Measurements from ENCODE around the gene GATAD2A. TPM values are rescaled to one million over a fixed set of nuclear protein-coding genes. Genes with fewer than 3 reads are reported as not detected.

Gene GATAD2A
- total RNA-seq, 1 experiment from 2014 or later = 96.7 TPM

Small RNA genes within 50 kb of the gene (small RNA-seq; reads per million reads assigned to genes)
- not detected for gene MIR640

Other genes starting within 250 kb of the GATAD2A start
- 0.38 and 0.55 TPM in 2 replicates for gene MEF2B, start 235.4 kb upstream of the GATAD2A start, total RNA-seq (2014; rRNA removed; shearing (Covaris generic))
- 40.1 and 50.5 TPM in 2 replicates for gene BORCS8, start 213.5 kb upstream of the GATAD2A start, total RNA-seq (2014; rRNA removed; shearing (Covaris generic))
- gene RFXANK, start 213.4 kb upstream of the GATAD2A start, total RNA-seq (2014; rRNA removed; shearing (Covaris generic)) = 75.0 and 89.8 TPM in 2 replicates
- gene NR2C2AP, start 202.3 kb upstream of the GATAD2A start, total RNA-seq (2014; rRNA removed; shearing (Covaris generic)) = 28.7 and 32.3 TPM in 2 replicates
- not detected in 2 replicates for gene NCAN, start 193.7 kb upstream of the GATAD2A start, total RNA-seq (2014; rRNA removed; shearing (Covaris generic))
- not detected in 2 replicates for gene TM6SF2, start 132.4 kb upstream of the GATAD2A start, total RNA-seq (2014; rRNA removed; shearing (Covaris generic))
- 27.8 and 35.2 TPM in 2 replicates for gene SUGP1, start 85.2 kb upstream of the GATAD2A start, total RNA-seq (2014; rRNA removed; shearing (Covaris generic))
- gene MAU2, start 84.8 kb upstream of the GATAD2A start, total RNA-seq (2014; rRNA removed; shearing (Covaris generic)) = 32.2 and 34.7 TPM in 2 replicates
- gene TSSK6, start 109.9 kb downstream of the GATAD2A start, total RNA-seq (2014; rRNA removed; shearing (Covaris generic)) = 1.3 and 1.5 TPM in 2 replicates
- 190 and 202 TPM in 2 replicates for gene NDUFA13, start 110.5 kb downstream of the GATAD2A start, total RNA-seq (2014; rRNA removed; shearing (Covaris generic))
- gene YJEFN3, start 123.2 kb downstream of the GATAD2A start, total RNA-seq (2014; rRNA removed; shearing (Covaris generic)) = 1.0 and 1.9 TPM in 2 replicates
- 0.31 TPM in 1 of 2 replicates, not detected in the other for gene CILP2, start 132.6 kb downstream of the GATAD2A start, total RNA-seq (2014; rRNA removed; shearing (Covaris generic))
- 2.5 and 3.3 TPM in 2 replicates for gene PBX4, start 213.0 kb downstream of the GATAD2A start, total RNA-seq (2014; rRNA removed; shearing (Covaris generic))
- 14.1 and 16.2 TPM in 2 replicates for gene LPAR2, start 222.5 kb downstream of the GATAD2A start, total RNA-seq (2014; rRNA removed; shearing (Covaris generic))
- gene GMIP, start 238.0 kb downstream of the GATAD2A start, total RNA-seq (2014; rRNA removed; shearing (Covaris generic)) = 15.9 and 19.3 TPM in 2 replicates

All from HT-29 (cell line).